ENCODE data around the gene ERBB4. TPM values are rescaled to one million over a fixed set of nuclear protein-coding genes. Genes with fewer than 3 reads are reported as not detected.

Gene ERBB4
- total RNA-seq, 1 experiment from 2014 or later = not detected

- POLR2A ChIA-PET = no interaction called here
- H3K4me3 Mint-ChIP-seq (ENCODE audit: unreplicated experiment) = no peak overlapping the region
- H3K36me3 Mint-ChIP-seq (ENCODE audit: insufficient read depth, unreplicated experiment) = no peaks in the 10 kb centered on the region
- no peaks in the 10 kb centered on the region for H3K9me3 Mint-ChIP-seq (ENCODE audit: unreplicated experiment)
- DNase-seq (ENCODE audit: unreplicated experiment) = no peak
- no peaks in the 10 kb centered on the region for H3K4me1 Mint-ChIP-seq (ENCODE audit: insufficient read depth, unreplicated experiment)
- no TSS peak for BruUV-seq (replicated peaks)
- intact Hi-C loops (cut with micrococcal nuclease) = no loop called here
- no peak for TF ChIP-seq CTCF (IDR thresholded peaks at IDR 0.05; ENCODE audit: unreplicated experiment)
- no peaks in the 10 kb centered on the region for H3K27me3 Mint-ChIP-seq (ENCODE audit: insufficient read depth, unreplicated experiment)
- H3K27ac Mint-ChIP-seq (ENCODE audit: low read depth, unreplicated experiment) = no peak overlapping the region
- CTCF ChIA-PET = no interaction called here
Observed at GRCh38 chr2:211620986-211621385, 917.6 kb downstream of the ERBB4 start.

- no peak for TF ChIP-seq CTCF (IDR thresholded peaks at IDR 0.05; ENCODE audit: unreplicated experiment)
- Mint-ChIP-seq H3K9me3 (ENCODE audit: unreplicated experiment) (no peaks in the 10 kb centered on the region), H3K27ac (ENCODE audit: low read depth, unreplicated experiment) (no peak overlapping the region), H3K4me3 (ENCODE audit: unreplicated experiment) (no peak overlapping the region), H3K27me3 (ENCODE audit: insufficient read depth, unreplicated experiment) (peaks cover 17% of the 10 kb centered on the region), H3K36me3 (ENCODE audit: insufficient read depth, unreplicated experiment) (no peaks in the 10 kb centered on the region), H3K4me1 (ENCODE audit: insufficient read depth, unreplicated experiment) (no peaks in the 10 kb centered on the region)
- DNase-seq (ENCODE audit: unreplicated experiment) = no peak
- ChIA-PET POLR2A (no interaction called here), CTCF (no interaction called here)
- intact Hi-C loops (cut with micrococcal nuclease) = no loop called here
- BruUV-seq (replicated peaks) = no TSS peak
Observed at GRCh38 chr2:211617803-211618202, 920.8 kb downstream of the ERBB4 start.

GRCh38 chr2:211611621-211612020, 927.0 kb downstream of the ERBB4 start:
- no peak overlapping the region for H3K27ac Mint-ChIP-seq (ENCODE audit: low read depth, unreplicated experiment)
- no TSS peak for BruUV-seq (replicated peaks)
- H3K4me3 Mint-ChIP-seq (ENCODE audit: unreplicated experiment) = no peak overlapping the region
- ChIA-PET POLR2A (no interaction called here), CTCF (no interaction called here)
- no peaks in the 10 kb centered on the region for H3K9me3 Mint-ChIP-seq (ENCODE audit: unreplicated experiment)
- peaks cover 26% of the 10 kb centered on the region for H3K27me3 Mint-ChIP-seq (ENCODE audit: insufficient read depth, unreplicated experiment)
- TF ChIP-seq CTCF (IDR thresholded peaks at IDR 0.05; ENCODE audit: unreplicated experiment) = no peak
- H3K36me3 Mint-ChIP-seq (ENCODE audit: insufficient read depth, unreplicated experiment) = no peaks in the 10 kb centered on the region
- intact Hi-C loops (cut with micrococcal nuclease) = no loop called here
- no peak for DNase-seq (ENCODE audit: unreplicated experiment)
- H3K4me1 Mint-ChIP-seq (ENCODE audit: insufficient read depth, unreplicated experiment) = no peaks in the 10 kb centered on the region

- no peaks in the 10 kb centered on the region for H3K4me1 Mint-ChIP-seq (ENCODE audit: insufficient read depth, unreplicated experiment)
- no peak overlapping the region for H3K27ac Mint-ChIP-seq (ENCODE audit: low read depth, unreplicated experiment)
- no peak for DNase-seq (ENCODE audit: unreplicated experiment)
- intact Hi-C loops (cut with micrococcal nuclease) = no loop called here
- H3K36me3 Mint-ChIP-seq (ENCODE audit: insufficient read depth, unreplicated experiment) = no peaks in the 10 kb centered on the region
- H3K27me3 Mint-ChIP-seq (ENCODE audit: insufficient read depth, unreplicated experiment) = peaks cover 26% of the 10 kb centered on the region
- CTCF ChIA-PET = interaction anchor here (0.7 kb wide), 2 partner anchors 60 to 135 kb away, joined by 3 read pairs; no protein-coding TSS in a partner anchor
- no peak for TF ChIP-seq CTCF (IDR thresholded peaks at IDR 0.05; ENCODE audit: unreplicated experiment)
- POLR2A ChIA-PET = no interaction called here
- BruUV-seq (replicated peaks) = no TSS peak
- no peaks in the 10 kb centered on the region for H3K9me3 Mint-ChIP-seq (ENCODE audit: unreplicated experiment)
- H3K4me3 Mint-ChIP-seq (ENCODE audit: unreplicated experiment) = no peak overlapping the region
Observed at GRCh38 chr2:211611061-211611518, 927.5 kb downstream of the ERBB4 start.
